IMR-90 (cell line): ENCODE results near the gene SASH1. TPM values are rescaled to one million over a fixed set of nuclear protein-coding genes. Genes with fewer than 3 reads are reported as not detected.

ENCODE experiments used
- ATAC-seq: fragments of 200-7000 bp; cut with Tn5 transposase; 2 replicates; pipeline ENCODE4 v1.9.1; 2020; ENCODE audit warnings: low read depth, mild to moderate bottlenecking, moderate library complexity
- BruUV-seq: library from RNA; stranded (reverse); fragments of 400-500 nt; replicated peaks from 2 replicates; lab custom pipeline; 2021; lab: Mats Ljungman, UMichigan
- CTCF ChIA-PET: fragments of 300-600 bp; formaldehyde crosslinking; extraction: SDS; loops from one replicate; lab custom pipeline; 2021; ENCODE audit warnings: antibody characterized with exemption; lab: Yijun Ruan, JAX
- POLR2A ChIA-PET: fragments of 300-600 bp; sonication (Branson Sonifier 250); formaldehyde crosslinking; loops from one replicate; lab custom pipeline; 2022; ENCODE audit warnings: antibody characterized with exemption; ENCODE audit not compliant: unreplicated experiment; lab: Charles Lee
- DNase-seq: peaks from one replicate; pipeline ENCODE4 v3.0.0; 2013
- H2AFZ ChIP-seq: replicated peaks from 2 replicates; pipeline ENCODE3; 2013; ENCODE audit warnings: low read length, mild to moderate bottlenecking; ENCODE audit not compliant: poor library complexity
- H2AK5ac ChIP-seq: 2 replicates; pipeline ENCODE4 v1.6.1; 2013; ENCODE audit warnings: low read depth, low read length, inconsistent platforms
- H2AK9ac ChIP-seq: replicated peaks from 2 replicates; pipeline ENCODE3; 2013; ENCODE audit warnings: mild to moderate bottlenecking, low read depth, low read length, moderate library complexity; ENCODE audit not compliant: poor library complexity
- H2BK120ac ChIP-seq: 2 replicates; pipeline ENCODE4 v1.6.1; 2013; ENCODE audit warnings: low read depth, low read length, inconsistent platforms
- H2BK15ac ChIP-seq: 3 replicates; pipeline ENCODE4 v1.6.1; 2013; ENCODE audit warnings: low read depth, low read length, inconsistent platforms
- H2BK20ac ChIP-seq: 2 replicates; pipeline ENCODE4 v1.6.1; 2013; ENCODE audit warnings: low read depth, mild to moderate bottlenecking, inconsistent platforms, low read length, moderate library complexity
- H2BK5ac ChIP-seq: 2 replicates; pipeline ENCODE4 v1.6.1; 2013; ENCODE audit warnings: mild to moderate bottlenecking, low read depth, low read length, inconsistent platforms; ENCODE audit not compliant: poor library complexity, severe bottlenecking
- H3K14ac ChIP-seq: replicated peaks from 2 replicates; pipeline ENCODE4 v1.6.1; 2013; ENCODE audit warnings: low read depth, low read length, inconsistent platforms
- H3K18ac ChIP-seq: 2 replicates; pipeline ENCODE4 v1.6.1; 2013; ENCODE audit warnings: low read depth, low read length, control low read depth
- H3K23ac ChIP-seq: 2 replicates; pipeline ENCODE4 v1.6.1; 2013; ENCODE audit warnings: low read depth, low read length, inconsistent platforms
- H3K27ac ChIP-seq: 2 replicates; pipeline ENCODE4 v1.5.1; 2013; ENCODE audit warnings: mild to moderate bottlenecking, control low read depth, low read length; ENCODE audit not compliant: insufficient read depth
- H3K27me3 ChIP-seq: 2 replicates; pipeline ENCODE4 v1.6.1; 2013; ENCODE audit warnings: low read length; ENCODE audit not compliant: control insufficient read depth, insufficient read depth
- H3K36me3 ChIP-seq: 2 replicates; pipeline ENCODE4 v1.6.1; 2013; ENCODE audit warnings: low read length, mixed read lengths; ENCODE audit not compliant: control insufficient read depth, insufficient read depth
- H3K4ac ChIP-seq: 2 replicates; pipeline ENCODE4 v1.6.1; 2013; ENCODE audit warnings: low read depth, low read length, inconsistent platforms
- H3K4me1 ChIP-seq: 2 replicates; pipeline ENCODE4 v1.6.1; 2013; ENCODE audit warnings: low read length, mixed read lengths; ENCODE audit not compliant: control insufficient read depth, insufficient read depth
- H3K4me2 ChIP-seq: 2 replicates; pipeline ENCODE4 v1.6.1; 2013; ENCODE audit warnings: low read depth, mild to moderate bottlenecking, control low read depth, low read length, moderate library complexity
- H3K4me3 ChIP-seq: 2 replicates; pipeline ENCODE4 v1.5.1; 2013; ENCODE audit warnings: low read depth, mild to moderate bottlenecking, control low read depth, low read length, moderate library complexity; ENCODE audit not compliant: insufficient read depth
- H3K56ac ChIP-seq: 2 replicates; pipeline ENCODE4 v1.6.1; 2013; ENCODE audit warnings: low read length, inconsistent platforms; ENCODE audit not compliant: insufficient read depth; ENCODE audit errors: extremely low read depth
- H3K79me1 ChIP-seq, 2 experiments: 2 replicates each; pipeline ENCODE4 v1.6.1; 2013; ENCODE audit warnings: low read length in 2 of 2, inconsistent platforms in 1 of 2, low read depth in 1 of 2
- H3K9ac ChIP-seq: 2 replicates; pipeline ENCODE4 v1.6.1; 2013; ENCODE audit warnings: low read depth, low read length, control low read depth
- H3K9me1 ChIP-seq: 2 replicates; pipeline ENCODE4 v1.6.1; 2013; ENCODE audit warnings: low read length, inconsistent platforms; ENCODE audit not compliant: insufficient read depth
- H3K9me3 ChIP-seq: 2 replicates; pipeline ENCODE4 v1.6.1; 2013; ENCODE audit warnings: low read length; ENCODE audit not compliant: control insufficient read depth, insufficient read depth
- H4K20me1 ChIP-seq: 2 replicates; pipeline ENCODE4 v1.6.1; 2013; ENCODE audit warnings: low read length, inconsistent platforms; ENCODE audit not compliant: insufficient read depth
- H4K5ac ChIP-seq: 2 replicates; pipeline ENCODE4 v1.6.1; 2013; ENCODE audit warnings: mild to moderate bottlenecking, low read depth, low read length, control low read depth
- H4K8ac ChIP-seq, 2 experiments: 2 replicates each; pipeline ENCODE4 v1.6.1; 2013; ENCODE audit warnings: low read depth in 2 of 2, low read length in 2 of 2, control low read depth in 1 of 2, inconsistent platforms in 1 of 2
- H4K91ac ChIP-seq: 2 replicates; pipeline ENCODE4 v1.6.1; 2013; ENCODE audit warnings: low read depth, low read length, inconsistent platforms; ENCODE audit not compliant: insufficient read depth
- BHLHE40 ChIP-seq: fragments of 150-350 bp; IDR thresholded peaks from 2 replicates; pipeline ENCODE4 v1.6.1; 2016; ENCODE audit warnings: mild to moderate bottlenecking, low read depth, low read length
- CEBPB ChIP-seq: IDR thresholded peaks from 2 replicates; pipeline ENCODE4 v1.6.1; 2012; ENCODE audit warnings: low read depth, low read length, improper control_type of control experiment
- CHD1 ChIP-seq: IDR thresholded peaks from 2 replicates; pipeline ENCODE4 v1.6.1; 2012; ENCODE audit warnings: low read depth, low read length, improper control_type of control experiment
- ELK1 ChIP-seq: fragments of 150-350 bp; IDR thresholded peaks from 2 replicates; pipeline ENCODE4 v1.6.1; 2016; ENCODE audit warnings: low read depth, mild to moderate bottlenecking, low read length, moderate library complexity, borderline replicate concordance
- FOS ChIP-seq: fragments of 150-350 bp; IDR thresholded peaks from 2 replicates; pipeline ENCODE4 v1.6.1; 2016; ENCODE audit warnings: low read depth, low read length
- MAFK ChIP-seq: IDR thresholded peaks from 2 replicates; pipeline ENCODE4 v1.6.1; 2012; ENCODE audit warnings: low read depth, low read length, improper control_type of control experiment
- MAZ ChIP-seq: IDR thresholded peaks from 2 replicates; pipeline ENCODE4 v1.6.1; 2012; ENCODE audit warnings: low read depth, mild to moderate bottlenecking, low read length, improper control_type of control experiment, moderate library complexity, borderline replicate concordance
- MXI1 ChIP-seq: IDR thresholded peaks from 2 replicates; pipeline ENCODE4 v1.6.1; 2012; ENCODE audit warnings: low read depth, mild to moderate bottlenecking, low read length, moderate library complexity, borderline replicate concordance
- NFE2L2 ChIP-seq: fragments of 150-350 bp; IDR thresholded peaks from 2 replicates; pipeline ENCODE4 v1.6.1; 2016; ENCODE audit warnings: low read depth, mild to moderate bottlenecking, low read length
- POLR2A ChIP-seq: IDR thresholded peaks from 2 replicates; pipeline ENCODE4 v1.6.1; 2012; ENCODE audit warnings: mild to moderate bottlenecking, low read depth, low read length
- RAD21 ChIP-seq: IDR thresholded peaks from 2 replicates; pipeline ENCODE4 v1.6.1; 2012; ENCODE audit warnings: low read length, improper control_type of control experiment
- RCOR1 ChIP-seq: IDR thresholded peaks from 2 replicates; pipeline ENCODE4 v1.6.1; 2012; ENCODE audit warnings: mild to moderate bottlenecking, low read length, improper control_type of control experiment; ENCODE audit not compliant: insufficient replicate concordance
- RFX5 ChIP-seq: IDR thresholded peaks from 2 replicates; pipeline ENCODE4 v1.8.0; 2012; ENCODE audit warnings: low read depth, mild to moderate bottlenecking, low read length, moderate library complexity
- SMC3 ChIP-seq: fragments of 150-350 bp; IDR thresholded peaks from 2 replicates; pipeline ENCODE4 v1.6.1; 2016; ENCODE audit warnings: low read depth, mild to moderate bottlenecking, antibody characterized with exemption, low read length, moderate library complexity
- USF2 ChIP-seq: fragments of 150-350 bp; IDR thresholded peaks from 2 replicates; pipeline ENCODE4 v1.6.1; 2017; ENCODE audit warnings: mild to moderate bottlenecking, antibody characterized with exemption, low read length, low read depth
- WGBS, 2 experiments: methylation state at CpG; one replicate each; pipeline versions ENCODE4 v1.1.5 to v1.1.7; 2013; ENCODE audit warnings: missing lambda C conversion rate in 2 of 2; ENCODE audit not compliant: insufficient read length in 1 of 2; ENCODE audit errors: extremely low coverage in 2 of 2; 5-methylcytosine and 5-hydroxymethylcytosine counted together
- dilution Hi-C: fragments of 300-500 bp; cut with HindIII; formaldehyde crosslinking; loops from one replicate; pipeline ENCODE4 v1.14.3; 2018; ENCODE audit warnings: low sequenced_read_pairs; ENCODE audit not compliant: unreplicated experiment
- in situ Hi-C: fragments of 300-500 bp; cut with MboI; formaldehyde crosslinking; loops from 3 replicates; pipeline ENCODE4 v1.14.3; 2019; ENCODE audit warnings: low sequenced_read_pairs, inconsistent platforms, mixed read lengths
- intact Hi-C: fragments of 100-400 bp; cut with micrococcal nuclease; formaldehyde crosslinking; loops from 2 replicates; pipeline ENCODE4 v1.10.0; 2022
- polyA plus RNA-seq, 3 experiments: library from polyadenylated mRNA; depleted of rRNA; stranded (reverse); fragments of >200 nt; gene quantifications; 2 replicates each; pipeline ENCODE4 v1.2.3, GENCODE V29; 2012; ENCODE audit warnings: low replicate concordance in 1 of 3
- total RNA-seq: library from RNA; depleted of rRNA; stranded (reverse); fragments of >200 nt; gene quantifications from 2 replicates; pipeline ENCODE4 v1.2.3, GENCODE V29; 2012
- TF ChIP-seq, protein P1 (sequence below): conservative IDR thresholded peaks from 2 replicates; pipeline ENCODE4 v1.5.1; 2012; ENCODE audit warnings: mild to moderate bottlenecking, low read depth, low read length, improper control_type of control experiment

The SASH1 gene
- total and polyA plus RNA-seq, 2 of the 4 experiments (the other 2 are of a cell fraction) = 11.6 to 16.5 TPM

GRCh38 chr6:148316308-148316707 lies 26.3 kb upstream of the SASH1 start:
- Histone ChIP-seq H2BK15ac (no peak overlapping the region), H3K23ac (no peak overlapping the region), H2BK5ac (no peak overlapping the region), H3K56ac (no peak overlapping the region), H2BK120ac (no peak overlapping the region), H2AK9ac (no peak overlapping the region), H3K4me3 (no peak overlapping the region), H4K91ac (no peak overlapping the region), H3K9me3 (no peaks in the 10 kb centered on the region), H3K27ac (no peak overlapping the region), H3K14ac (no peak overlapping the region), H3K27me3 (no peaks in the 10 kb centered on the region), H4K20me1 (no peaks in the 10 kb centered on the region), H4K8ac (no peak overlapping the region), H3K9me1 (no peaks in the 10 kb centered on the region), H2AK5ac (no peak overlapping the region), H3K4ac (no peak overlapping the region), H3K79me1 (peaks cover 0 to 8% of the 10 kb centered on the region in 2 experiments; a peak in 1 of 4 replicates), H3K4me1 (0 out of 2 replicates have a peak, but pooled peaks cover 5% of the 10 kb centered on the region), H2AFZ (no peak overlapping the region), H3K9ac (no peak overlapping the region), H3K4me2 (no peak overlapping the region), H2BK20ac (no peak overlapping the region), H3K18ac (no peak overlapping the region), H4K5ac (no peak overlapping the region), H3K36me3 (no peaks in the 10 kb centered on the region)
- POLR2A ChIA-PET = no interaction called here
- BruUV-seq = no TSS peak
- dilution Hi-C loops = no loop called here
- CTCF ChIA-PET = interaction anchor here (0.8 kb wide), 1 partner anchor 193 kb away, joined by 6 read pairs; no protein-coding TSS in a partner anchor
- in situ Hi-C loops = no loop called here
- DNase-seq (no peak), ATAC-seq (no peak)
- intact Hi-C loops = no loop called here
- 58% methylated on average over 3 of the region's 5 CpGs; no CpG with 5 or more reads in 1 of the 2 experiments for WGBS, 2 experiments
- TF ChIP-seq MXI1 (no peak), RFX5 (no peak), MAFK (no peak), MAZ (no peak), BHLHE40 (no peak), CHD1 (no peak), SMC3 (no peak), RCOR1 (no peak), USF2 (no peak), POLR2A (no peak), CEBPB (no peak), RAD21 (no peak), NFE2L2 (no peak), FOS (no peak), ELK1 (no peak)
- TF ChIP-seq, protein P1, sequence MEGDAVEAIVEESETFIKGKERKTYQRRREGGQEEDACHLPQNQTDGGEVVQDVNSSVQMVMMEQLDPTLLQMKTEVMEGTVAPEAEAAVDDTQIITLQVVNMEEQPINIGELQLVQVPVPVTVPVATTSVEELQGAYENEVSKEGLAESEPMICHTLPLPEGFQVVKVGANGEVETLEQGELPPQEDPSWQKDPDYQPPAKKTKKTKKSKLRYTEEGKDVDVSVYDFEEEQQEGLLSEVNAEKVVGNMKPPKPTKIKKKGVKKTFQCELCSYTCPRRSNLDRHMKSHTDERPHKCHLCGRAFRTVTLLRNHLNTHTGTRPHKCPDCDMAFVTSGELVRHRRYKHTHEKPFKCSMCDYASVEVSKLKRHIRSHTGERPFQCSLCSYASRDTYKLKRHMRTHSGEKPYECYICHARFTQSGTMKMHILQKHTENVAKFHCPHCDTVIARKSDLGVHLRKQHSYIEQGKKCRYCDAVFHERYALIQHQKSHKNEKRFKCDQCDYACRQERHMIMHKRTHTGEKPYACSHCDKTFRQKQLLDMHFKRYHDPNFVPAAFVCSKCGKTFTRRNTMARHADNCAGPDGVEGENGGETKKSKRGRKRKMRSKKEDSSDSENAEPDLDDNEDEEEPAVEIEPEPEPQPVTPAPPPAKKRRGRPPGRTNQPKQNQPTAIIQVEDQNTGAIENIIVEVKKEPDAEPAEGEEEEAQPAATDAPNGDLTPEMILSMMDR = no peak
